ENCODE results near the gene SNRNP35. TPM values are rescaled to one million over a fixed set of nuclear protein-coding genes. Genes with fewer than 3 reads are reported as not detected.

Gene SNRNP35
- total RNA-seq, 2 donors from 2014 or later = 12.9 to 16.9 TPM

DNA sequence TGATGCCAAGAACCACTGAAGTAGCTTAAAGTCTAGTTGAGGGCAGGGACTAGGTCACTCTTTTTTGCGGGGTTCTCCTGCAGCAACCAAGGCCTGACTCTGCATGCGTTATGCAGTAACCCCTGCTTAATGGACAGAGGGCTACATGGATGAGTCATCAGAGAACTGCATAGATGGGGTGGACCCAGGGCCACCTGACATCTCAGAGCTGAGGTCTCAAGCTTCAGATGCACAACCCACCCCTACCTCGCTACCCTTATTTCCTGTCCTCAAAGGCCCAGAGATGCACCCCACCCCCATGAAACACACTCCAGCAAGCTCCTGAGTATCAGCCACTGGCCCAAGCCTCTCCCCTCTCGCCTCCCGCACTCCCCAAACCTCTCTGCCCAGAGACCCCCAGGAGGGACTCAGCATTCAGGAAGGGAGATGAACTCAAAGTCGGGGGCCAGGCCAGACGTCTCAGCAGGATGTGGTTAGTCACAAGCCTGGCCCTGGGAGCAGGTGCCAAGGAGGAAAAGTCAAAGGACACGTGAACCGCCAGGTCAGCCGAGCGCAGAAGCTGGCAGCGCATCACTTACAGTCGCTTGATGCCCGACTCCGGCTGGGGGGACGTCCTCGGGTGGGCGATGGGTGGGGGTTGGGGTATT, 25.8 kb downstream of the SNRNP35 start:
- ATAC-seq (no peak), DNase-seq (no peak)
- Histone ChIP-seq H3K36me3 (replicated peaks in 1 of 2; ENCODE audit: insufficient read depth in 1 of 2, low read depth in 2 of 2) (peaks cover 0 to 2% of the 10 kb centered on the region in 2 donors), H3K27ac (no peak overlapping the region), H3K4me3 (no peak overlapping the region), H3K9me3 (no peaks in the 10 kb centered on the region), H3K4me1 (no peaks in the 10 kb centered on the region), H3K27me3 (no peaks in the 10 kb centered on the region)
- TF ChIP-seq, protein P1, sequence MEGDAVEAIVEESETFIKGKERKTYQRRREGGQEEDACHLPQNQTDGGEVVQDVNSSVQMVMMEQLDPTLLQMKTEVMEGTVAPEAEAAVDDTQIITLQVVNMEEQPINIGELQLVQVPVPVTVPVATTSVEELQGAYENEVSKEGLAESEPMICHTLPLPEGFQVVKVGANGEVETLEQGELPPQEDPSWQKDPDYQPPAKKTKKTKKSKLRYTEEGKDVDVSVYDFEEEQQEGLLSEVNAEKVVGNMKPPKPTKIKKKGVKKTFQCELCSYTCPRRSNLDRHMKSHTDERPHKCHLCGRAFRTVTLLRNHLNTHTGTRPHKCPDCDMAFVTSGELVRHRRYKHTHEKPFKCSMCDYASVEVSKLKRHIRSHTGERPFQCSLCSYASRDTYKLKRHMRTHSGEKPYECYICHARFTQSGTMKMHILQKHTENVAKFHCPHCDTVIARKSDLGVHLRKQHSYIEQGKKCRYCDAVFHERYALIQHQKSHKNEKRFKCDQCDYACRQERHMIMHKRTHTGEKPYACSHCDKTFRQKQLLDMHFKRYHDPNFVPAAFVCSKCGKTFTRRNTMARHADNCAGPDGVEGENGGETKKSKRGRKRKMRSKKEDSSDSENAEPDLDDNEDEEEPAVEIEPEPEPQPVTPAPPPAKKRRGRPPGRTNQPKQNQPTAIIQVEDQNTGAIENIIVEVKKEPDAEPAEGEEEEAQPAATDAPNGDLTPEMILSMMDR (IDR thresholded peaks at IDR 0.05) = no peak
- no peak for TF ChIP-seq POLR2A (IDR thresholded peaks at IDR 0.05)
- WGBS, 2 donors = 69 to 90% methylated on average over 18 of the region's 18 CpGs
- intact Hi-C loops (cut with DNase I) = no loop called here

DNA sequence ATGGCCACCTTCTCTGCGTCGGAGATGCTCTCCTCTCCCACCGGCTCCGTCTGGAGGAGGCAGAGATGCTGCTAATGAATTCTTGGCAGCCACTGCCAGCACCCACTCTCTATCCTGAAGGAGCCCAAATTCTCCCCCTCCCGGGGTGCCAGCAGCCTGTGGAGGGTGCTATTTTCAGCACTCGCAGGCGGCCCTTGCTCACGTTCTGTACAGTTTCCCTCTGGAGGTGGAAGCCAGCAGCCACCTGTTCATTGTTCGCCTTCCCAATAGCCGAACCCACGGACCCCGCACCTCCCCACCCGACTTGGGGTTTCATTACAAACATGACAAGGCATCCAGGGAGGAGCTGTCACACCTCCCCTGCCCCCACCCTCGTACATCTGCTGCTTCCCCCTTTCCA, 27.8 kb downstream of the SNRNP35 start:
- no peak for TF ChIP-seq POLR2A (IDR thresholded peaks at IDR 0.05)
- TF ChIP-seq, protein P1 (IDR thresholded peaks at IDR 0.05) = no peak
- WGBS, 2 donors = 81 to 82% methylated on average over 14 of the region's 14 CpGs
- peaks cover 0 to 2% of the 10 kb centered on the region in 2 donors for H3K36me3 ChIP-seq (replicated peaks in 1 of 2; ENCODE audit: insufficient read depth in 1 of 2, low read depth in 2 of 2)
- H3K27ac ChIP-seq = no peak overlapping the region
- H3K27me3 ChIP-seq = no peaks in the 10 kb centered on the region
- ATAC-seq (no peak), DNase-seq (no peak)
- H3K4me3 ChIP-seq = no peak overlapping the region
- intact Hi-C loops (cut with DNase I) = no loop called here
- H3K9me3 ChIP-seq = no peaks in the 10 kb centered on the region
- no peaks in the 10 kb centered on the region for H3K4me1 ChIP-seq

DNA sequence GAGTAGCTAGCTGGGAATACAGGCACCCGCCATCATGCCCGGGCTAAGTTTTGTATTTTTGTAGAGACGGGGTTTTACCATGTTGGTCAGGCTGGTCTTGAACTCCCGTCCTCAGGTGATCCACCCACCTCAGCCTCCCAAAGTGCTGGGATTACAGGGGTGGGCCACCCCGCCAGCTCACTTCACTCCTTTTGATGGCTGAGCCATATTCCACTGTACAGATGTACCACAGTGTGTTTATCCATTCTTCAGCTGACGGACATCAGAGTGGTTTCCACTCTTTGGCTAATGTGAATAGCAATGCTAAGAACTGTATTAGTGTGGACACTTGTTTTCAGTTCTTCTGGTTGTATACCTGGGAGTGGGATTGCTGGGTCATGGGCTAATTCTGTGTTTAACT, 29.5 kb downstream of the SNRNP35 start:
- TF ChIP-seq POLR2A (IDR thresholded peaks at IDR 0.05) = no peak
- TF ChIP-seq, protein P1 (IDR thresholded peaks at IDR 0.05) = no peak
- Histone ChIP-seq H3K27ac (no peak overlapping the region), H3K36me3 (replicated peaks in 1 of 2; ENCODE audit: insufficient read depth in 1 of 2, low read depth in 2 of 2) (peaks cover 0 to 2% of the 10 kb centered on the region in 2 donors), H3K9me3 (no peaks in the 10 kb centered on the region), H3K4me3 (no peak overlapping the region), H3K27me3 (no peaks in the 10 kb centered on the region), H3K4me1 (no peaks in the 10 kb centered on the region)
- ATAC-seq = no peak
- 96 to 97% methylated on average over 6 of the region's 6 CpGs for WGBS, 2 donors
- DNase-seq = no peak
- intact Hi-C loops (cut with DNase I) = no loop called here

DNA sequence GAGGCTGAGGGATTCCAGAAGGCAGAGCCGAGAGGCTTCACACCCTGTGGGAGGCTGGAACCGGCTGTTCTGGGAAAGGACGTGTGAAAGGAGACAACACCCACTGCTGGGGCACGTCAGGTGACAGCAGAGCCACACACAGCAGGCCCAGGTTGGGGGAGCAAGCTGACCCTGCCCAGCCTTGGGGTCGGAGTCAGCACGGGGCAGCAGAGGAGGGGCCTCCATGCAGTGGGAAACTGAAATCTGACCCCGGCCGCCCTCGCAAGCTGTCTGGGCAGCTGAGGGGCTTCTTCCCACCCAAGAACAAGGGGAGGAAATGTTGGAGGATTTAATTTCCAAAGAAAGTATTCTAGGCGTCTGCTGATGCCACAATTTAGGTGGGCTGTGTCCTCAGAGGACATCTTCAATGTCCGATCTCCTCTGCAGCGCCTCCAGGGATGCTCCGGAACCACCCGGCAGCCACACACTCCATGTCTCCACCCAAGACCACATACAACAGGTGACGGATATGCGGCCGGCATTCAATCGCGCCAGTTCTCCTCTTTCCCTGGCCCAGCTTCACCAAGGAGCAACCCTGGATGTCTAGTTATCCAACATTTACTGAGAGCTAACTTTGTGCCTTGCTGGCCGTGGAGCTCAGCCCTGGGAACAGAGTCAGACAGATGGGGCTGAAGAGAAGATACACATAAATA, 30.7 kb downstream of the SNRNP35 start:
- DNase-seq (no peak), ATAC-seq (no peak)
- 90 to 92% methylated on average over 14 to 20 of the region's 20 CpGs for WGBS, 2 donors
- no peaks in the 10 kb centered on the region for H3K4me1 ChIP-seq
- TF ChIP-seq, protein P1 (IDR thresholded peaks at IDR 0.05) = no peak
- TF ChIP-seq POLR2A (IDR thresholded peaks at IDR 0.05) = no peak
- no peak overlapping the region for H3K4me3 ChIP-seq
- intact Hi-C loops (cut with DNase I) = no loop called here
- H3K27ac ChIP-seq = no peak overlapping the region
- H3K36me3 ChIP-seq (replicated peaks in 1 of 2; ENCODE audit: insufficient read depth in 1 of 2, low read depth in 2 of 2) = peaks cover 0 to 2% of the 10 kb centered on the region in 2 donors
- no peaks in the 10 kb centered on the region for H3K27me3 ChIP-seq
- H3K9me3 ChIP-seq = no peaks in the 10 kb centered on the region

All from body of pancreas (tissue), 4 donors.